Thyroid gland (tissue), 4 donors: ENCODE measurements around the gene MAP2K4. TPM values are rescaled to one million over a fixed set of nuclear protein-coding genes. Genes with fewer than 3 reads are reported as not detected.

Source experiments
- DNase-seq, 2 donors: peaks; one replicate each; pipeline ENCODE4 v3.0.0-alpha.2; 2019
- H3K27ac ChIP-seq, 3 donors: fragments of 200-600 bp; sonication (generic); 1 replicate in 2 of 3; 2 replicates in 1 of 3; pipeline ENCODE4 v1.5.1; 2016 to 2019; ENCODE audit warnings: mild to moderate bottlenecking in 1 of 3, moderate library complexity in 1 of 3
- H3K27me3 ChIP-seq: fragments of 200-600 bp; sonication (generic); one replicate; pipeline ENCODE4 v1.5.1; 2019
- H3K36me3 ChIP-seq, 2 donors: fragments of 200-600 bp; sonication (generic); one replicate each; pipeline ENCODE4 v1.5.1; 2016 to 2019
- H3K4me1 ChIP-seq, 2 donors: fragments of 200-600 bp; sonication (generic); one replicate each; pipeline ENCODE4 v1.5.1; 2017 to 2019
- H3K4me3 ChIP-seq, 3 donors: fragments of 200-600 bp; sonication (generic); replicated peaks in 1 of 3; 1 replicate in 2 of 3; 2 replicates in 1 of 3; pipeline ENCODE4 v1.5.1; 2016; ENCODE audit warnings: mild to moderate bottlenecking in 1 of 3
- H3K9me3 ChIP-seq: fragments of 200-600 bp; sonication (generic); one replicate; pipeline ENCODE4 v1.5.1; 2017
- CTCF ChIP-seq, 6 experiments: fragments of 200-600 bp in 3 of 6; fragments of 450-650 bp in 3 of 6; sonication (generic) in 3 of 6; IDR thresholded peaks; one replicate each; pipeline ENCODE4 v1.5.1; 2016 to 2019; ENCODE audit warnings: antibody characterized with exemption in 6 of 6, mild to moderate bottlenecking in 2 of 6, inconsistent platforms in 1 of 6, moderate library complexity in 1 of 6
- POLR2A ChIP-seq, 2 donors: fragments of 450-650 bp; IDR thresholded peaks; one replicate each; pipeline ENCODE4 v1.6.1; 2017; ENCODE audit warnings: antibody characterized with exemption in 2 of 2, mild to moderate bottlenecking in 2 of 2, moderate library complexity in 1 of 2
- WGBS, 2 donors: methylation state at CpG; one replicate each; pipeline ENCODE4 v1.1.5; 2017; 5-methylcytosine and 5-hydroxymethylcytosine counted together
- intact Hi-C: fragments of 100-400 bp; cut with DNase I; formaldehyde crosslinking; loops from one replicate; pipeline ENCODE4 v1.15.1; 2023
- total RNA-seq, 4 donors: library from RNA; depleted of rRNA; stranded (reverse); fragments of >200 nt; gene quantifications; one replicate each; pipeline ENCODE4 v1.2.3, GENCODE V29; 2016

MAP2K4 gene
- total RNA-seq, 4 donors from 2014 or later = 41.6 to 53.2 (median 47.8) TPM

GRCh38 chr17:11986179-11986941 lies 34.3 kb upstream of the MAP2K4 start:
- Histone ChIP-seq H3K4me1 (no peaks in the 10 kb centered on the region), H3K27me3 (no peaks in the 10 kb centered on the region), H3K27ac (no peak overlapping the region), H3K9me3 (no peaks in the 10 kb centered on the region), H3K36me3 (peaks cover 8 to 22% of the 10 kb centered on the region in 2 donors), H3K4me3 (no peak overlapping the region)
- 90 to 94% methylated on average over 4 of the region's 4 CpGs for WGBS, 2 donors
- intact Hi-C loops = no loop called here
- no peak for DNase-seq
- TF ChIP-seq CTCF (IDR thresholded peaks at IDR 0.05) (no peak), POLR2A (IDR thresholded peaks at IDR 0.05) (no peak)

GRCh38 chr17:11986942-11987329 lies 33.7 kb upstream of the MAP2K4 start:
- intact Hi-C loops = no loop called here
- Histone ChIP-seq H3K27me3 (no peaks in the 10 kb centered on the region), H3K27ac (no peak overlapping the region), H3K36me3 (peaks cover 8 to 22% of the 10 kb centered on the region in 2 donors), H3K4me1 (no peaks in the 10 kb centered on the region), H3K9me3 (no peaks in the 10 kb centered on the region), H3K4me3 (no peak overlapping the region)
- WGBS, 2 donors = 39 to 57% methylated on average over 5 of the region's 5 CpGs
- no peak for TF ChIP-seq POLR2A (IDR thresholded peaks at IDR 0.05)
- TF ChIP-seq CTCF (IDR thresholded peaks at IDR 0.05) = peak in 4 of 6 experiments; percentile 24 to 58 (median 55)
- DNase-seq = no peak

- no peak for DNase-seq
Observed at GRCh38 chr17:11990363-11990983, 30.2 kb upstream of the MAP2K4 start.

DNA sequence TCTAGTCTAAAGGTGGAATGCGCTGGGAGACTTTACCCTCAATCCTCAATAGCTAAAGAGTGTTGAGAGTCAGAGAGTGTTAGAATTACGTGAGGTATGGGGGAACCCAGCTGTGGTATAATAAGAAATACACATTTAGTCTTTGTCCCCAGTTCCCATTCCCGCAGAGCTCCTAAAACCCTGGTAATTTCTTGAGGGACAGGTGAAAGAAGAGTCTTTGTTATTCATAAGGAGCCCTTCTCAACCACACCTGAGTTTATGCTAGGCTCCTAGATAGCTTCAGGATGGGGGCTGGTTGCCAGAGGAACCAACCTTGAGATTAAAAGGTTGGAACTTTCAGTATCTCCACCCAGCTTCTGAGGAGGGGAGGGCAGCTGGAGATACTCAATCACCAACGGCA lies 29.2 kb upstream of the MAP2K4 start:
- intact Hi-C loops = no loop called here
- 68 to 71% methylated on average over 4 of the region's 4 CpGs for WGBS, 2 donors
- no peaks in the 10 kb centered on the region for H3K9me3 ChIP-seq
- no peak overlapping the region for H3K27ac ChIP-seq
- peaks cover 0 to 7% of the 10 kb centered on the region in 2 donors for H3K4me1 ChIP-seq
- no peak for DNase-seq
- no peaks in the 10 kb centered on the region for H3K27me3 ChIP-seq
- no peak overlapping the region for H3K4me3 ChIP-seq
- no peak for TF ChIP-seq CTCF (IDR thresholded peaks at IDR 0.05)
- no peak for TF ChIP-seq POLR2A (IDR thresholded peaks at IDR 0.05)
- H3K36me3 ChIP-seq = peaks cover 0 to 13% of the 10 kb centered on the region in 2 donors

More at GRCh38 chr17:11990363-11990983, 30.2 kb upstream of the MAP2K4 start:
- Histone ChIP-seq H3K36me3 (peaks cover 0 to 13% of the 10 kb centered on the region in 2 donors), H3K27me3 (no peaks in the 10 kb centered on the region), H3K4me1 (no peaks in the 10 kb centered on the region), H3K9me3 (no peaks in the 10 kb centered on the region), H3K4me3 (no peak overlapping the region), H3K27ac (no peak overlapping the region)
- intact Hi-C loops = no loop called here
- 81 to 89% methylated on average over 7 of the region's 7 CpGs for WGBS, 2 donors
- TF ChIP-seq CTCF (IDR thresholded peaks at IDR 0.05) (no peak), POLR2A (IDR thresholded peaks at IDR 0.05) (no peak)

DNA sequence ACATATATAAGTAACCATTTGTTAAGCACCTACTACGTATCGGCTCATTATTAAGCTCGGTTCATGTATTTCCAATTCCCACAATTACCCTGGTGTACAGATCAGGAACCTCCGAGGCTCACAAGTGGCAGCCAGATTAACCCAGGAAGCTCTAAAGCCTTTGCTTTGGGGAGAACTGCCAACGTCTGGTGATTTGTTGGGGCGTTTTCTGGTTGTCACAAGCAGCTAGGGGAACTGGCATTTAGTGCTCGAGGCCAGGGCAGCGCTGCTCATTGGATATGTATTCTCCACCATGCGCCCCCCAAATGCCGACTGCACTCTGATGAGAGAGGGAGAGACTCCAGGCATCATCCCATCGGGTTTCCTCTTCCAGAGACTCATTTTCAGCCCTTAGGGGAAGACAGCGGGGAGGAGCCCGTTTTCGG lies 23.9 kb upstream of the MAP2K4 start:
- intact Hi-C loops = no loop called here
- peak overlapping the region; percentile 43 to 77 (median 76) for H3K27ac ChIP-seq
- DNase-seq = peak in 1 of 2 donors; percentile 21
- H3K4me1 ChIP-seq = peaks cover 0 to 9% of the 10 kb centered on the region in 2 donors
- H3K36me3 ChIP-seq = no peaks in the 10 kb centered on the region
- H3K4me3 ChIP-seq = peak overlapping the region; percentile 51 to 86 (median 74)
- no peak for TF ChIP-seq POLR2A (IDR thresholded peaks at IDR 0.05)
- TF ChIP-seq CTCF (IDR thresholded peaks at IDR 0.05) = peak in 2 of 6 experiments; percentile 2 to 30
- H3K27me3 ChIP-seq = no peaks in the 10 kb centered on the region
- WGBS, 2 donors = 1 to 2% methylated on average over 8 to 14 of the region's 14 CpGs
- H3K9me3 ChIP-seq = no peaks in the 10 kb centered on the region
